ENCODE measurements around the gene TRIM44. TPM values are rescaled to one million over a fixed set of nuclear protein-coding genes. Genes with fewer than 3 reads are reported as not detected.

TRIM44 gene
- total RNA-seq, 1 donor from 2014 or later = 9.7 TPM

DNA sequence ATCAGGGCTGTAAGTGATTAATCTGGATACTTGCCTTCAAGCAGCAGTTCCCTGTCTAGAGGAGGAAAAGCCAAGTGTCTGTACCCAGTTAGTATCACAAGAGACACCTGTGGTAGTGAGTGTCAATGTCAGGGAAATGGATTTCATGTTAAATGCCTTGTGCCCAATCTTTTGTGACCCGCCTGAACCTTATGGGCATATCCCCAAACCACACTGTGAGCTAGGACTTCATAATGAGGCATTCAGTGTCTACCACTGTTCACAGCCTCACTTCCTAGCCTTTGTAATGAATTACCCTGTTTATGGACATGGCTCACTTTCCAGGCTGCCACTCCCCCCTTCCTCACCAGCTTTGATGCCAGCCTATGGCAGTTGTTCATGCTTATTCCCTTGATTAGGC, 125.1 kb downstream of the TRIM44 start:
- DNase-seq (ENCODE audit: low read depth) (no peak), FAIRE-seq (no peak)
- no peaks in the 10 kb centered on the region for H3K27me3 ChIP-seq (ENCODE audit: control insufficient read depth, insufficient read depth, low read length)
- H3K4me3 ChIP-seq (ENCODE audit: low read depth, low read length) = no peak overlapping the region
- H3K36me3 ChIP-seq (ENCODE audit: control insufficient read depth, insufficient read depth, low read length) = no peaks in the 10 kb centered on the region
- TF ChIP-seq, protein P1, sequence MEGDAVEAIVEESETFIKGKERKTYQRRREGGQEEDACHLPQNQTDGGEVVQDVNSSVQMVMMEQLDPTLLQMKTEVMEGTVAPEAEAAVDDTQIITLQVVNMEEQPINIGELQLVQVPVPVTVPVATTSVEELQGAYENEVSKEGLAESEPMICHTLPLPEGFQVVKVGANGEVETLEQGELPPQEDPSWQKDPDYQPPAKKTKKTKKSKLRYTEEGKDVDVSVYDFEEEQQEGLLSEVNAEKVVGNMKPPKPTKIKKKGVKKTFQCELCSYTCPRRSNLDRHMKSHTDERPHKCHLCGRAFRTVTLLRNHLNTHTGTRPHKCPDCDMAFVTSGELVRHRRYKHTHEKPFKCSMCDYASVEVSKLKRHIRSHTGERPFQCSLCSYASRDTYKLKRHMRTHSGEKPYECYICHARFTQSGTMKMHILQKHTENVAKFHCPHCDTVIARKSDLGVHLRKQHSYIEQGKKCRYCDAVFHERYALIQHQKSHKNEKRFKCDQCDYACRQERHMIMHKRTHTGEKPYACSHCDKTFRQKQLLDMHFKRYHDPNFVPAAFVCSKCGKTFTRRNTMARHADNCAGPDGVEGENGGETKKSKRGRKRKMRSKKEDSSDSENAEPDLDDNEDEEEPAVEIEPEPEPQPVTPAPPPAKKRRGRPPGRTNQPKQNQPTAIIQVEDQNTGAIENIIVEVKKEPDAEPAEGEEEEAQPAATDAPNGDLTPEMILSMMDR (IDR thresholded peaks at IDR 0.05; ENCODE audit: insufficient read depth, low read length, severe bottlenecking) = no peak

DNA sequence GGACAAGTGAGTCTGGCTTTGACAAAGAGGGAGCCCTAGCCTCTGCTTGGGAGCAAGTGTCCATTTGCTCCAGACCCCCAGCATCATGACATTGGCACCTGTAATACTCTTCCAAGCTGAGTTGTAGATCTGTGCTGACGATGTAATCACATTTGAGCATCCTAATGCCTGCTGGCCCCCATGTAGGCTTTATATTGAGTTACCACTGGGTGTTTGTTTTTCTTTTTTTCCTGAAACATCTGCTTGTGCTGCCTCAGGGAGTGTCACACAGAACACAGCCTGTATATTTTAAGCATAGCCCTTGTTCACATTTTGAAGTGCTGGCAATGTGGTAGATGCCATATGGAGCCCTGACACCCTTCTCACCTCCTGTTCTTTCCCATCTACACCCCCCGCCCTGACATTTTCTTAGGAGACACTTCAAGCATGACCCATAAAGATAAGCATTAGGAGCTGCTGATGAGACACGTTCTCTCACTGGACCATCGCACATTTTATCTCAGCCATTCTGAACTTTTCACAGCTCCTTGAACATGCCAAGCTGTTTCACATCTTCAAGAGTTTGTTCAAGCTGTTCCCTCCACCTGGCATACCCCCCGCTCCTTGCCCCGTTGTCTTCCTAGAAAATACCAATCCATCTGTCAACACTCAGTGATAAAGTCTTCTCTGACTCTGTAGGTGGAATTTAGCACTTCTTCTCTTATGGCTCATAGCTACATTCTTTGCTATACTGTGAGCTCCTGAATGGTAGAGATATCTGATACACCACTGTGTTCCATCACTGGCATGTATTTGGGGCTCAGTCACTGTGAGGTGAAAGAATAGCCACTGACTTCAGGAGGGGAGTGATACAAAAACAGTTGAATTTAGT, 128.7 kb downstream of the TRIM44 start:
- FAIRE-seq (no peak), DNase-seq (ENCODE audit: low read depth) (no peak)
- Histone ChIP-seq H3K27me3 (ENCODE audit: control insufficient read depth, insufficient read depth, low read length) (no peaks in the 10 kb centered on the region), H3K36me3 (ENCODE audit: control insufficient read depth, insufficient read depth, low read length) (no peaks in the 10 kb centered on the region), H3K4me3 (ENCODE audit: low read depth, low read length) (no peak overlapping the region)
- TF ChIP-seq, protein P1 (IDR thresholded peaks at IDR 0.05; ENCODE audit: insufficient read depth, low read length, severe bottlenecking) = no peak

DNA sequence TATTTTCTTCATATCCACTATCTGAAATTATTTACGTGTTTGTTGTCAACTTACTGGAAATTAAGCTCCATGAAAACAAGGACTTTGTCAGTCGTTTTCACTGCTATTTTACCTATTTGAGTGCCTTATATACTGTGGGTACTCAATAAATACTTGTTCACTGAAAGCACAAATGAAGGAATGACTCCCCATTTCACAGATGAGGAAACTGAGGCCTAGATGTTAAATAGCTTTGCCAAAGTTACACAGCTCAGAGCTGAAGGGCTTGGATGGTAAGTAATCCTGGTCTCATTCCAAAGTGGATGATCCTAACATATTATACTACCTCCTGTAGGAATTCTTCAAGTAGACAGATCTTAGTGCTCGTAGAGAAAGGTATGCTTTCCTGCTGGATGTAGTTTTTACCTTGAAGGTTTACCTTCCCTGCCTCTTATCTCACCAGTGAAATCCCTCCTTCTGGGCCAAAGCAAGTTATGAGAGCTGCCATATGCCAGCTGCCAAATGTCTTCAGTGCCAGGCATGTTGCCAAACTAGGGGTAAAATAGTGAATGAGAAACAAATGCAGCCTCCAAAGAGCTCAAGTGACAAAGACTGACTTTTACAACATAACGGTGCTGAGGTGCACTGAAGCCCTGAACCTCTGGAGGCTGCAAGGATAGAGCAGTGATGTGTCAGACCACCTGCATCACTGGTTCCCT, 129.7 kb downstream of the TRIM44 start:
- H3K36me3 ChIP-seq (ENCODE audit: control insufficient read depth, insufficient read depth, low read length) = no peaks in the 10 kb centered on the region
- no peaks in the 10 kb centered on the region for H3K27me3 ChIP-seq (ENCODE audit: control insufficient read depth, insufficient read depth, low read length)
- no peak for FAIRE-seq
- no peak for DNase-seq (ENCODE audit: low read depth)
- TF ChIP-seq, protein P1 (IDR thresholded peaks at IDR 0.05; ENCODE audit: insufficient read depth, low read length, severe bottlenecking) = no peak
- no peak overlapping the region for H3K4me3 ChIP-seq (ENCODE audit: low read depth, low read length)

- no peak overlapping the region for H3K4me3 ChIP-seq (ENCODE audit: low read depth, low read length)
- H3K27me3 ChIP-seq (ENCODE audit: control insufficient read depth, insufficient read depth, low read length) = no peaks in the 10 kb centered on the region
- TF ChIP-seq, protein P1 (IDR thresholded peaks at IDR 0.05; ENCODE audit: insufficient read depth, low read length, severe bottlenecking) = no peak
- FAIRE-seq (no peak), DNase-seq (ENCODE audit: low read depth) (no peak)
- H3K36me3 ChIP-seq (ENCODE audit: control insufficient read depth, insufficient read depth, low read length) = no peaks in the 10 kb centered on the region
These were observed 130.2 kb downstream of the TRIM44 start for GRCh38 chr11:35792846-35793192.

GRCh38 chr11:35794333-35794732, 131.8 kb downstream of the TRIM44 start:
- no peak for DNase-seq (ENCODE audit: low read depth)
- Histone ChIP-seq H3K36me3 (ENCODE audit: control insufficient read depth, insufficient read depth, low read length) (no peaks in the 10 kb centered on the region), H3K4me3 (ENCODE audit: low read depth, low read length) (no peak overlapping the region), H3K27me3 (ENCODE audit: control insufficient read depth, insufficient read depth, low read length) (no peaks in the 10 kb centered on the region)
- TF ChIP-seq, protein P1 (IDR thresholded peaks at IDR 0.05; ENCODE audit: insufficient read depth, low read length, severe bottlenecking) = no peak
- FAIRE-seq = no peak
